ENCODE measurements around the gene CHST12. TPM values are rescaled to one million over a fixed set of nuclear protein-coding genes. Genes with fewer than 3 reads are reported as not detected.

Gene CHST12
- total and polyA plus RNA-seq, 10 of the 15 experiments (the other 5 are each of a cell fraction or from before 2014, with no cell fraction given): 0.05 to 14.2 (median 3.3) TPM

DNA sequence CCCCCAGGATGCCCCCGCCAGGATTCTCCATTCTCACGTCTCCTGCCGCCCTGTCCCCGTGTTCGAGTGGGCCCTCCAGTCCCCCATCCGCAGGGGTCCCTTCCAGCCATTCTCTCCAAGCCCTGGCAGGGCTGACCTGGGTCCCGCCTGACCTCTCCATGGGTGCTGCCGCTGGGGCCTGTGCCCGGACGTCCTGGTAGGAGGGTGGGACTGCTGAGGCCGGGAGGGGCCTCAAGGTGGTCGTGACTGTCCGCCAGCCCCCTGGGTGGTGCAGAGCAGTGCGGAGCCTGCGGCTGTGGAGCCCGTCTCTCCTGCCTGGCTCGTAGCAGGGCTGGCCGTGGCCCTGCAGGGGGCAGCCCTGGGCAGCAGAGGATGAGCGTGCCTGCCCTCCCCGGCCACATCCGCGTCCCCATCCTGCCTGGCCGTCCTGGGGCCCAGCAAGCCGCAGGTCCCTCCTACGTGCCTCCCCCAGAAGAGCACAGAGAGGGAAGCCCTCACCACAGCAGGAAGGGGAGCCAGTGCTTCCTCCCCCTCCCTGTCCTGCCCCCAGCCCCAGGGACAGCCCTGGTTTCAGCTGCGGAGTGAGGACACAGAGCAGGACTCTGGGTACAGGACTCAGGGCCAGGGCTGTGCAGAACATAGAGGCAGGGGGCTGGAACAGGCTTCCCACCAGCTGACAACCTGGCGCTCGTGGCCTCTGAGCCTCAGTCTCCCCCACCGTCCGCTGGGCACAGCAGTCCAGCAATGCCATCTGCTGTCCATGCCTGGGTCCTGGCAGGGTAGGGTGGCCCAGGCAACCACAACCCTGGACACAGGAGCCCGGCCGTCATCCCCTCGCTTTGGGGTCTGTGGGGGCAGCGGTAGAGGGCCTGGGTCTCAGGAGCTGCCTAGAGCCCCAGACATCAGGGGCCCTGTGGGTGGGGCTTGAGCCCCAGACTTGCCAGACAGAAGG, 74.3 kb downstream of the CHST12 start (continued):
- TF ChIP-seq, protein P1, sequence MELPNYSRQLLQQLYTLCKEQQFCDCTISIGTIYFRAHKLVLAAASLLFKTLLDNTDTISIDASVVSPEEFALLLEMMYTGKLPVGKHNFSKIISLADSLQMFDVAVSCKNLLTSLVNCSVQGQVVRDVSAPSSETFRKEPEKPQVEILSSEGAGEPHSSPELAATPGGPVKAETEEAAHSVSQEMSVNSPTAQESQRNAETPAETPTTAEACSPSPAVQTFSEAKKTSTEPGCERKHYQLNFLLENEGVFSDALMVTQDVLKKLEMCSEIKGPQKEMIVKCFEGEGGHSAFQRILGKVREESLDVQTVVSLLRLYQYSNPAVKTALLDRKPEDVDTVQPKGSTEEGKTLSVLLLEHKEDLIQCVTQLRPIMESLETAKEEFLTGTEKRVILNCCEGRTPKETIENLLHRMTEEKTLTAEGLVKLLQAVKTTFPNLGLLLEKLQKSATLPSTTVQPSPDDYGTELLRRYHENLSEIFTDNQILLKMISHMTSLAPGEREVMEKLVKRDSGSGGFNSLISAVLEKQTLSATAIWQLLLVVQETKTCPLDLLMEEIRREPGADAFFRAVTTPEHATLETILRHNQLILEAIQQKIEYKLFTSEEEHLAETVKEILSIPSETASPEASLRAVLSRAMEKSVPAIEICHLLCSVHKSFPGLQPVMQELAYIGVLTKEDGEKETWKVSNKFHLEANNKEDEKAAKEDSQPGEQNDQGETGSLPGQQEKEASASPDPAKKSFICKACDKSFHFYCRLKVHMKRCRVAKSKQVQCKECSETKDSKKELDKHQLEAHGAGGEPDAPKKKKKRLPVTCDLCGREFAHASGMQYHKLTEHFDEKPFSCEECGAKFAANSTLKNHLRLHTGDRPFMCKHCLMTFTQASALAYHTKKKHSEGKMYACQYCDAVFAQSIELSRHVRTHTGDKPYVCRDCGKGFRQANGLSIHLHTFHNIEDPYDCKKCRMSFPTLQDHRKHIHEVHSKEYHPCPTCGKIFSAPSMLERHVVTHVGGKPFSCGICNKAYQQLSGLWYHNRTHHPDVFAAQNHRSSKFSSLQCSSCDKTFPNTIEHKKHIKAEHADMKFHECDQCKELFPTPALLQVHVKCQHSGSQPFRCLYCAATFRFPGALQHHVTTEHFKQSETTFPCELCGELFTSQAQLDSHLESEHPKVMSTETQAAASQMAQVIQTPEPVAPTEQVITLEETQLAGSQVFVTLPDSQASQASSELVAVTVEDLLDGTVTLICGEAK (IDR thresholded peaks at IDR 0.05; ENCODE audit: borderline replicate concordance): no peak
- TF ChIP-seq NR2F1 (conservative IDR thresholded peaks at IDR 0.05): 0 out of 2 replicates have a peak, but pooled peaks have one; percentile 32
- no peak for TF ChIP-seq MEF2A (IDR thresholded peaks at IDR 0.05; ENCODE audit: insufficient read depth, low read depth, low read length)
- TF ChIP-seq BCL11A (IDR thresholded peaks at IDR 0.05; ENCODE audit: low read depth, low read length): no peak
- TF ChIP-seq, protein P2, sequence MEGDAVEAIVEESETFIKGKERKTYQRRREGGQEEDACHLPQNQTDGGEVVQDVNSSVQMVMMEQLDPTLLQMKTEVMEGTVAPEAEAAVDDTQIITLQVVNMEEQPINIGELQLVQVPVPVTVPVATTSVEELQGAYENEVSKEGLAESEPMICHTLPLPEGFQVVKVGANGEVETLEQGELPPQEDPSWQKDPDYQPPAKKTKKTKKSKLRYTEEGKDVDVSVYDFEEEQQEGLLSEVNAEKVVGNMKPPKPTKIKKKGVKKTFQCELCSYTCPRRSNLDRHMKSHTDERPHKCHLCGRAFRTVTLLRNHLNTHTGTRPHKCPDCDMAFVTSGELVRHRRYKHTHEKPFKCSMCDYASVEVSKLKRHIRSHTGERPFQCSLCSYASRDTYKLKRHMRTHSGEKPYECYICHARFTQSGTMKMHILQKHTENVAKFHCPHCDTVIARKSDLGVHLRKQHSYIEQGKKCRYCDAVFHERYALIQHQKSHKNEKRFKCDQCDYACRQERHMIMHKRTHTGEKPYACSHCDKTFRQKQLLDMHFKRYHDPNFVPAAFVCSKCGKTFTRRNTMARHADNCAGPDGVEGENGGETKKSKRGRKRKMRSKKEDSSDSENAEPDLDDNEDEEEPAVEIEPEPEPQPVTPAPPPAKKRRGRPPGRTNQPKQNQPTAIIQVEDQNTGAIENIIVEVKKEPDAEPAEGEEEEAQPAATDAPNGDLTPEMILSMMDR (IDR thresholded peaks at IDR 0.05 in 2 of 3, conservative IDR thresholded peaks at IDR 0.05 in 1 of 3; ENCODE audit: control insufficient read depth in 2 of 3, extremely low read depth in 1 of 3, insufficient read depth in 1 of 3, low read depth in 3 of 3, low read length in 3 of 3): peak; percentile 34 to 74 (median 68); a peak in 4 of 6 replicates

All from GM12878 (cell line).